ENCODE measurements around the gene SERPINF2. TPM values are rescaled to one million over a fixed set of nuclear protein-coding genes. Genes with fewer than 3 reads are reported as not detected.

SERPINF2 gene
- polyA plus RNA-seq, 1 donor from 2014 or later, result not detected

GRCh38 chr17:1714427-1714979 lies 28.2 kb upstream of the SERPINF2 start:
- Histone ChIP-seq H3K9me2 (ENCODE audit: insufficient read depth, low read length) (no peaks in the 10 kb centered on the region), H3K9ac (ENCODE audit: low read length) (peak overlapping the region; percentile 88), H3K79me2 (replicated peaks; ENCODE audit: insufficient read depth, low read length) (peaks cover 4% of the 10 kb centered on the region), H4K20me1 (ENCODE audit: insufficient read depth) (no peaks in the 10 kb centered on the region), H3K36me3 (ENCODE audit: insufficient read depth, low read length) (no peaks in the 10 kb centered on the region), H3K9me3 (ENCODE audit: low read length) (no peaks in the 10 kb centered on the region), H3K27me3 (ENCODE audit: insufficient read depth, low read depth, low read length) (peaks cover 19% of the 10 kb centered on the region), H3K4me3 (ENCODE audit: low read length) (peak overlapping the region; percentile 96), H3F3A (ENCODE audit: insufficient read depth, low read length, poor library complexity, severe bottlenecking) (peaks cover 4% of the 10 kb centered on the region), H2AFZ (ENCODE audit: low read depth, low read length) (no peak overlapping the region), H3K4me2 (ENCODE audit: low read length) (peak overlapping the region; percentile 73), H3K27ac (ENCODE audit: low read length) (no peak overlapping the region)
- TF ChIP-seq REST (IDR thresholded peaks at IDR 0.05; ENCODE audit: borderline replicate concordance) (no peak), MXI1 (conservative IDR thresholded peaks at IDR 0.05; ENCODE audit: poor library complexity, severe bottlenecking) (no peak)

DNA sequence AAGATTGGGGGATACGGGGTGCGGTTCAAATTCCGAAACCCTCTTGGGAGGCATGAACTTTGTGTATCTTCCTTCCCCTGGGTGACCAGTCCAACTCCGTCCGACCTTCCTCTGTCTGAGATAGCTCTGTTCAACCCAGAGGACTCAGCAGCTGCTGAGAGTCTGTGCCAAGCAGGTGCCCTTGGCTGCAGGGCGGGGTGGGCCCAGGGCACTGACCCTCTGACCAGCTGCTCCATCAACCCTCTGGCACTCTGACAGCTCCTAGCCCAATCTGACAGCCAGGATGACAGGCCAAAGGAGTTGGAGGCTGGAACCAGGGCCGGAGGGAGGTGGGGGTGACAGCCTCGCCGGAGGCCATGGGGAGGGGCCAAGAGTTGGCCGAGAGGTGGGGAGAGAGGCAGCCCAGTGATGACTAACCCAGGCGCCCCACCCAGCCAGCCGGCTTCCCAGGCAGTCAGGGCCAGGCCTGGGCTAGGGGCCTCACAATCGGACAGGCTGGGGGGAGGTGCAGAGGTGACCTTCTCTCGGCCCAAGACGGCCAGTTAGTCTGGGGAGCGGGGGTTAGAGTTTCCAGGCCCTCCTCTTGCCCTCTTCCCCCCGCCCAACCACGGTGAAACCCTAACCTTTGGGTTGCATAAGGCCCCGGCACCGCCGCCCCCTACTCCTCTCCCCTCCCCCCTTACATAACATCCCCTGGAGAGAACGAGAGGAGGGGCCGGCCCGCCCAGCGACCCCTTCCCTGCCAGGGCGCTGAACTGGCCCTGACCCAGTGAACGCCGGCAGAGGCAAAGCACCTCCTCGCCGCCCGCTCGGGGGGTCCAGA lies 27.5 kb upstream of the SERPINF2 start:
- no peaks in the 10 kb centered on the region for H3K36me3 ChIP-seq (ENCODE audit: insufficient read depth, low read length)
- no peaks in the 10 kb centered on the region for H3K9me3 ChIP-seq (ENCODE audit: low read length)
- H2AFZ ChIP-seq (ENCODE audit: low read depth, low read length), result no peak overlapping the region
- H3K4me3 ChIP-seq (ENCODE audit: low read length), result peak overlapping the region; percentile 96
- no peaks in the 10 kb centered on the region for H4K20me1 ChIP-seq (ENCODE audit: insufficient read depth)
- peaks cover 12% of the 10 kb centered on the region for H3K27me3 ChIP-seq (ENCODE audit: insufficient read depth, low read depth, low read length)
- H3K27ac ChIP-seq (ENCODE audit: low read length), result peak overlapping the region; percentile 71
- peaks cover 4% of the 10 kb centered on the region for H3K79me2 ChIP-seq (replicated peaks; ENCODE audit: insufficient read depth, low read length)
- TF ChIP-seq REST (IDR thresholded peaks at IDR 0.05; ENCODE audit: borderline replicate concordance) (no peak), POLR2AphosphoS5 (IDR thresholded peaks at IDR 0.05) (no peak), EP300 (conservative IDR thresholded peaks at IDR 0.05; ENCODE audit: poor library complexity, severe bottlenecking) (no peak), SMC3 (conservative IDR thresholded peaks at IDR 0.05; ENCODE audit: poor library complexity) (no peak), MXI1 (conservative IDR thresholded peaks at IDR 0.05; ENCODE audit: poor library complexity, severe bottlenecking) (no peak), CTCF (IDR thresholded peaks at IDR 0.05; ENCODE audit: poor library complexity, severe bottlenecking) (no peak), EZH2 (IDR thresholded peaks at IDR 0.05; ENCODE audit: borderline replicate concordance, insufficient read depth, low read length, poor library complexity, severe bottlenecking) (no peak), RAD21 (conservative IDR thresholded peaks at IDR 0.05) (no peak), TAF1 (IDR thresholded peaks at IDR 0.05; ENCODE audit: low read depth) (no peak)
- H3K9me2 ChIP-seq (ENCODE audit: insufficient read depth, low read length), result no peaks in the 10 kb centered on the region
- H3F3A ChIP-seq (ENCODE audit: insufficient read depth, low read length, poor library complexity, severe bottlenecking), result peaks cover 4% of the 10 kb centered on the region
- H3K9ac ChIP-seq (ENCODE audit: low read length), result peak overlapping the region; percentile 88
- H3K4me2 ChIP-seq (ENCODE audit: low read length), result peak overlapping the region; percentile 73

Data from neural cell (in vitro differentiated cells).